ENCODE measurements around the gene GNA12.

DNA sequence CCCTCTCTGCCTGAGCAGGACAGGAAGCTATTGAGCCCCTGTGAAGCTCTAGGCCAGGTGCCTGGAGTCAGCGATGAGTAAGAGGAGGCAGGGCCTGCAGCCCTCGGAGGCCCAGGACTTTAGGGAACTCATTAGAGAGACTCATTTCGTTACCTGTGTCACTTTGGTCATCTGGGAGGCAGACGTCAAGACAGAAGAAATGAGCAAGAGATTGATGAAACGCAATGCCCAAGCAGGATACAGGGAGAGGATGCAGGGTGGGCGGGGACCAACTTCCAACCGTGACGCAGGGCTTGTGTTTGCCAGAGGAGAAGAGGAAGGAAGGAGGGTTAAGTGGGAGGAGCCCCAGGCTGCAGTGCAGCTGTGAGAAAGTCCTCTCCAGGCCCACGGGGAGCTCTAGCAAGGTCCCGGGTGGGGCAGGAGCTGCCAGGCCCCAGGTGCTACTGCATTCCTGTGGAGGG, 26.4 kb upstream of the GNA12 start:
- TF ChIP-seq TAF1 (IDR thresholded peaks at IDR 0.05; ENCODE audit: low read depth) (no peak), YY1 (IDR thresholded peaks at IDR 0.05; ENCODE audit: low read depth) (no peak), CEBPB (IDR thresholded peaks at IDR 0.05) (no peak), NFIC (IDR thresholded peaks at IDR 0.05) (no peak), TCF12 (IDR thresholded peaks at IDR 0.05; ENCODE audit: low read depth) (no peak), EP300 (IDR thresholded peaks at IDR 0.05; ENCODE audit: borderline replicate concordance) (no peak), TEAD4 (IDR thresholded peaks at IDR 0.05) (no peak), RAD21 (IDR thresholded peaks at IDR 0.05; ENCODE audit: low read depth) (no peak), FOXM1 (IDR thresholded peaks at IDR 0.05; ENCODE audit: borderline replicate concordance, low read depth) (no peak)
- TF ChIP-seq, protein P1, sequence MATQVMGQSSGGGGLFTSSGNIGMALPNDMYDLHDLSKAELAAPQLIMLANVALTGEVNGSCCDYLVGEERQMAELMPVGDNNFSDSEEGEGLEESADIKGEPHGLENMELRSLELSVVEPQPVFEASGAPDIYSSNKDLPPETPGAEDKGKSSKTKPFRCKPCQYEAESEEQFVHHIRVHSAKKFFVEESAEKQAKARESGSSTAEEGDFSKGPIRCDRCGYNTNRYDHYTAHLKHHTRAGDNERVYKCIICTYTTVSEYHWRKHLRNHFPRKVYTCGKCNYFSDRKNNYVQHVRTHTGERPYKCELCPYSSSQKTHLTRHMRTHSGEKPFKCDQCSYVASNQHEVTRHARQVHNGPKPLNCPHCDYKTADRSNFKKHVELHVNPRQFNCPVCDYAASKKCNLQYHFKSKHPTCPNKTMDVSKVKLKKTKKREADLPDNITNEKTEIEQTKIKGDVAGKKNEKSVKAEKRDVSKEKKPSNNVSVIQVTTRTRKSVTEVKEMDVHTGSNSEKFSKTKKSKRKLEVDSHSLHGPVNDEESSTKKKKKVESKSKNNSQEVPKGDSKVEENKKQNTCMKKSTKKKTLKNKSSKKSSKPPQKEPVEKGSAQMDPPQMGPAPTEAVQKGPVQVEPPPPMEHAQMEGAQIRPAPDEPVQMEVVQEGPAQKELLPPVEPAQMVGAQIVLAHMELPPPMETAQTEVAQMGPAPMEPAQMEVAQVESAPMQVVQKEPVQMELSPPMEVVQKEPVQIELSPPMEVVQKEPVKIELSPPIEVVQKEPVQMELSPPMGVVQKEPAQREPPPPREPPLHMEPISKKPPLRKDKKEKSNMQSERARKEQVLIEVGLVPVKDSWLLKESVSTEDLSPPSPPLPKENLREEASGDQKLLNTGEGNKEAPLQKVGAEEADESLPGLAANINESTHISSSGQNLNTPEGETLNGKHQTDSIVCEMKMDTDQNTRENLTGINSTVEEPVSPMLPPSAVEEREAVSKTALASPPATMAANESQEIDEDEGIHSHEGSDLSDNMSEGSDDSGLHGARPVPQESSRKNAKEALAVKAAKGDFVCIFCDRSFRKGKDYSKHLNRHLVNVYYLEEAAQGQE (IDR thresholded peaks at IDR 0.05; ENCODE audit: low read depth) = no peak

Measured in Ishikawa (cell line).